K562 (cell line): ENCODE results near the gene SLC14A1. TPM values are rescaled to one million over a fixed set of nuclear protein-coding genes. Genes with fewer than 3 reads are reported as not detected.

Source experiments
- ATAC-seq: fragments of 200-7000 bp; cut with Tn5 transposase; 3 replicates; pipeline ENCODE4 v1.9.1; 2020; ENCODE audit warnings: moderate library complexity
- BruUV-seq: library from RNA; stranded (reverse); fragments of 400-500 nt; replicated peaks from 2 replicates; lab custom pipeline; 2021; lab: Mats Ljungman, UMichigan
- CTCF ChIA-PET: fragments of 300-600 bp; formaldehyde crosslinking; extraction: SDS; loops from one replicate; lab custom pipeline; 2021; ENCODE audit warnings: low intra/inter-chr PET ratio; lab: Yijun Ruan, JAX
- POLR2A ChIA-PET: fragments of 300-600, 350-650 bp; sonication (Branson Sonifier 250); formaldehyde crosslinking; extraction: SDS; loops from one replicate; lab custom pipeline; 2021; ENCODE audit warnings: antibody characterized with exemption, inconsistent platforms; lab: Yijun Ruan, JAX
- DNase-seq, 4 experiments: peaks; one replicate each; pipeline versions ENCODE4 v3.0.0 to v3.0.0-alpha.2; 2011 to 2018; ENCODE audit warnings: low spot score in 3 of 4, mixed read lengths in 3 of 4; ENCODE audit errors: extremely low read depth in 1 of 4
- FAIRE-seq: peaks from 2 replicates; lab custom pipeline; 2011; peaks lifted over from hg19 to GRCh38; lab: Jason Lieb, UNC
- H2AFZ ChIP-seq: 2 replicates; pipeline ENCODE4 v1.6.0; 2011; ENCODE audit warnings: low read depth, low read length, control low read depth, inconsistent platforms
- H3K27ac ChIP-seq: fragments of 200-600 bp; 3 replicates; pipeline ENCODE4 v1.8.0; 2011; ENCODE audit warnings: low read depth, mild to moderate bottlenecking, control low read depth, inconsistent platforms, low read length, moderate library complexity, mixed read lengths; ENCODE audit errors: extremely low read depth
- H3K27me3 ChIP-seq, 2 experiments: fragments of 300-600 bp in 1 of 2; 2 replicates in 1 of 2; 3 replicates in 1 of 2; pipeline versions ENCODE4 v1.6.0 to v1.8.0; 2011; ENCODE audit warnings: inconsistent platforms in 2 of 2, low read length in 2 of 2, mild to moderate bottlenecking in 1 of 2, mixed read lengths in 1 of 2, moderate library complexity in 1 of 2; ENCODE audit not compliant: control insufficient read depth in 2 of 2, insufficient read depth in 2 of 2
- H3K36me3 ChIP-seq: fragments of 300-600 bp; 3 replicates; pipeline ENCODE4 v1.8.0; 2011; ENCODE audit warnings: mild to moderate bottlenecking, low read length, inconsistent platforms; ENCODE audit not compliant: control insufficient read depth, insufficient read depth
- H3K4me1 ChIP-seq, 2 experiments: fragments of 200-600 bp in 1 of 2; replicated peaks in 1 of 2; 2 replicates in 1 of 2; 3 replicates in 1 of 2; pipeline versions ENCODE4 v1.5.1 to v1.8.0; 2011; ENCODE audit warnings: inconsistent platforms in 2 of 2, low read length in 2 of 2, mild to moderate bottlenecking in 1 of 2, mixed read lengths in 1 of 2, moderate library complexity in 1 of 2; ENCODE audit not compliant: control insufficient read depth in 2 of 2, insufficient read depth in 2 of 2
- H3K4me2 ChIP-seq: 2 replicates; pipeline ENCODE4 v1.6.1; 2011; ENCODE audit warnings: low read length, control low read depth, inconsistent platforms, mixed read lengths; ENCODE audit not compliant: insufficient read depth
- H3K4me3 ChIP-seq: fragments of 200-600 bp; sonication (generic), shearing (Covaris generic); 2 replicates; pipeline ENCODE4 v1.5.1; 2016; ENCODE audit warnings: control low read depth, inconsistent platforms
- H3K79me2 ChIP-seq: fragments of 200-600 bp; 3 replicates; pipeline ENCODE4 v1.8.0; 2011; ENCODE audit warnings: low read length, inconsistent platforms; ENCODE audit not compliant: control insufficient read depth, insufficient read depth
- H3K9ac ChIP-seq, 2 experiments: 2 replicates each; pipeline versions ENCODE4 v1.6.0 to v1.6.1; 2011; ENCODE audit warnings: low read depth in 2 of 2, low read length in 2 of 2, control low read depth in 1 of 2, inconsistent platforms in 1 of 2, mild to moderate bottlenecking in 1 of 2, mixed read lengths in 1 of 2; ENCODE audit not compliant: insufficient read depth in 1 of 2
- H3K9me1 ChIP-seq: one replicate; pipeline ENCODE4 v1.6.0; 2011; ENCODE audit warnings: inconsistent platforms, mild to moderate bottlenecking, low read length, moderate library complexity; ENCODE audit not compliant: control insufficient read depth, insufficient read depth
- H3K9me3 ChIP-seq: replicated peaks from 2 replicates; pipeline ENCODE4 v1.5.1; 2011; ENCODE audit warnings: low read depth, low read length, inconsistent platforms; ENCODE audit not compliant: control insufficient read depth, insufficient read depth
- H4K20me1 ChIP-seq: replicated peaks from 2 replicates; pipeline ENCODE4 v1.6.1; 2011; ENCODE audit warnings: low read length, inconsistent platforms, mixed read lengths; ENCODE audit not compliant: control insufficient read depth, insufficient read depth
- GTF2A2 ChIP-seq: IDR thresholded peaks from 2 replicates; pipeline ENCODE4 v1.6.1; 2016; ENCODE audit warnings: mild to moderate bottlenecking, missing genetic modification characterization, missing compliant biosample characterization
- HIVEP1 ChIP-seq: fragments of 250-450 bp; sonication (Bioruptor Pico); IDR thresholded peaks from 2 replicates; pipeline ENCODE4 v1.4.0; 2020; ENCODE audit warnings: mild to moderate bottlenecking
- HLTF ChIP-seq: fragments of 450-650 bp; IDR thresholded peaks from 2 replicates; pipeline ENCODE4 v1.6.1; 2016
- LCOR ChIP-seq: sonication (generic); formaldehyde crosslinking; IDR thresholded peaks from 2 replicates; pipeline ENCODE4 v1.8.0; 2022; ENCODE audit warnings: mild to moderate bottlenecking, missing genetic modification reagents
- MBD2 ChIP-seq: sonication (generic); IDR thresholded peaks from 2 replicates; pipeline ENCODE4 v1.6.1; 2016; ENCODE audit warnings: low read depth, borderline replicate concordance
- NFRKB ChIP-seq: fragments of 450-650 bp; IDR thresholded peaks from 2 replicates; pipeline ENCODE4 v1.6.1; 2016; ENCODE audit warnings: low read depth
- PHF20 ChIP-seq: fragments of 450-650 bp; IDR thresholded peaks from 2 replicates; pipeline ENCODE4 v1.6.1; 2018; ENCODE audit not compliant: partially characterized antibody
- RCOR1 ChIP-seq, 2 experiments: IDR thresholded peaks; 2 replicates each; pipeline ENCODE4 v1.6.1; 2012; ENCODE audit warnings: low read depth in 2 of 2, low read length in 2 of 2, borderline replicate concordance in 1 of 2, improper control_type of control experiment in 1 of 2
- SAFB ChIP-seq: fragments of 200-400 bp; formaldehyde crosslinking; IDR thresholded peaks from 2 replicates; pipeline ENCODE4 v1.6.1; 2017; ENCODE audit warnings: low read depth, low read length, borderline replicate concordance
- WGBS: fragments of 100-300 bp; shearing (Covaris generic); methylation state at CpG from one replicate; pipeline ENCODE4 v1.1.6; 2016; ENCODE audit warnings: low coverage, mixed read lengths; ENCODE audit not compliant: insufficient coverage; ENCODE audit errors: missing lambda C conversion rate; 5-methylcytosine and 5-hydroxymethylcytosine counted together
- in situ Hi-C: fragments of 300-500 bp; cut with MboI; formaldehyde crosslinking; loops from 4 replicates; pipeline ENCODE4 v1.15.0; 2018; ENCODE audit warnings: inconsistent platforms, mixed read lengths
- intact Hi-C: fragments of 100-400 bp; cut with micrococcal nuclease; formaldehyde crosslinking; loops from 2 replicates; pipeline ENCODE4 v1.14.2; 2022
- polyA plus RNA-seq, 8 experiments: library from polyadenylated mRNA; depleted of rRNA in 4 of 8; stranded (reverse) in 5 of 8; unstranded in 3 of 8; fragments of >200 nt; fragmentation: Nextera tagmentation in 2 of 8; fragmentation: Illumina TruSeq in 1 of 8; extraction: Ambion mirVana in 2 of 8; extraction: Trizol in 1 of 8; gene quantifications; 2 replicates each; pipeline versions ENCODE4 v1.2.1 to v1.2.3, GENCODE V29; 2011 to 2014; ENCODE audit warnings: inconsistent platforms in 1 of 8, missing spikeins in 1 of 8
- total RNA-seq, 7 experiments: library from RNA; depleted of rRNA in 6 of 7; stranded (reverse); fragments of >200 nt in 6 of 7; fragmentation: Illumina TruSeq in 2 of 7; extraction: Trizol in 2 of 7; gene quantifications; 2 replicates each; pipeline versions ENCODE4 v1.2.1 to v1.2.3, GENCODE V29; 2011 to 2021; ENCODE audit warnings: low replicate concordance in 1 of 7
- TF ChIP-seq, protein P1 (sequence below): sonication (generic); formaldehyde crosslinking; IDR thresholded peaks from 2 replicates; pipeline ENCODE4 v1.8.0; 2022; ENCODE audit warnings: missing genetic modification reagents, mild to moderate bottlenecking, borderline replicate concordance
- TF ChIP-seq, protein P2 (sequence below): fragments of 450-650 bp; IDR thresholded peaks from 2 replicates; pipeline ENCODE4 v1.6.1; 2016; ENCODE audit warnings: missing biosample characterization, missing genetic modification characterization
- TF ChIP-seq, protein P3 (sequence below): fragments of 250-450 bp; sonication (Bioruptor Pico); IDR thresholded peaks from 2 replicates; pipeline ENCODE4 v1.4.0; 2020; ENCODE audit warnings: borderline replicate concordance
- TF ChIP-seq, protein P4 (sequence below): fragments of 200-800 bp; sonication (Bioruptor generic); IDR thresholded peaks from 2 replicates; pipeline ENCODE4 v1.6.1; 2017; ENCODE audit warnings: missing genetic modification characterization, missing compliant biosample characterization
- TF ChIP-seq, protein P5 (sequence below): fragments of 450-650 bp; IDR thresholded peaks from 2 replicates; pipeline ENCODE4 v1.6.1; 2016; ENCODE audit warnings: low read depth, mild to moderate bottlenecking, moderate library complexity

The SLC14A1 gene
- total and polyA plus RNA-seq, 9 of the 15 experiments (the other 6 are each of a cell fraction or from before 2014, with no cell fraction given), result 0.14 to 0.40 (median 0.20) TPM; not detected in 6

DNA sequence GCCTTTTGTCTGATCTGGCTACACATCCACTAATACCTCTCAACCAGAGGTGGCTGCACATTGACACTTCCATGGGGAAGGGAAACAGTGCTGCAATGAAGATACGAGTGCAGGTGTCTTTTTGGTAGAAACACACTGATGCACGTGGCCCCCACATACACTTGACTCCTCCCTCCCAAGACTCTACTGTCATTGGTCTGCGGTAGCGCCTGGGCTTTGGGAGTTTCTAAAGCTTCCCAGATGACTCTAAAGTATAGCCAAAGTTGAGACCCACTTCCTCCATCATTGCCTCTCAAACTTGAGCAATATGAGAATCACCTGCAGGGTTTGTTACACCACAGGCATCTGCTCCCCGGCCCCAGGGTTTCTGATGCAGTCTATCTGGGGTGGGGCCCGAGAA is 11.0 kb downstream of the SLC14A1 start:
- Histone ChIP-seq H3K4me3 (no peak overlapping the region), H3K4me2 (no peak overlapping the region), H2AFZ (no peak overlapping the region), H3K9me1 (no peaks in the 10 kb centered on the region), H3K27ac (no peak overlapping the region), H3K4me1 (no peaks in the 10 kb centered on the region), H4K20me1 (no peaks in the 10 kb centered on the region), H3K36me3 (no peaks in the 10 kb centered on the region), H3K27me3 (peaks cover 0 to 20% of the 10 kb centered on the region in 2 experiments; a peak in 2 of 5 replicates), H3K9me3 (no peaks in the 10 kb centered on the region), H3K9ac (no peak overlapping the region), H3K79me2 (no peaks in the 10 kb centered on the region)
- CTCF ChIA-PET, result no interaction called here
- 0% methylated on average over 4 of the region's 6 CpGs for WGBS
- FAIRE-seq (no peak), ATAC-seq (no peak), DNase-seq (no peak)
- in situ Hi-C loops (no loop called here), intact Hi-C loops (no loop called here)
- POLR2A ChIA-PET, result no interaction called here
- no TSS peak for BruUV-seq
- no peak for TF ChIP-seq GTF2A2 (tag)
- no peak for TF ChIP-seq LCOR (CRISPR knock-in tag)
- TF ChIP-seq, protein P1, sequence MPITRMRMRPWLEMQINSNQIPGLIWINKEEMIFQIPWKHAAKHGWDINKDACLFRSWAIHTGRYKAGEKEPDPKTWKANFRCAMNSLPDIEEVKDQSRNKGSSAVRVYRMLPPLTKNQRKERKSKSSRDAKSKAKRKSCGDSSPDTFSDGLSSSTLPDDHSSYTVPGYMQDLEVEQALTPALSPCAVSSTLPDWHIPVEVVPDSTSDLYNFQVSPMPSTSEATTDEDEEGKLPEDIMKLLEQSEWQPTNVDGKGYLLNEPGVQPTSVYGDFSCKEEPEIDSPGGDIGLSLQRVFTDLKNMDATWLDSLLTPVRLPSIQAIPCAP (CRISPR knock-in tag), result no peak
- TF ChIP-seq SAFB, result no peak
- no peak for TF ChIP-seq HLTF
- no peak for TF ChIP-seq MBD2
- no peak for TF ChIP-seq RCOR1 (IDR thresholded peaks at IDR 0.05; ENCODE audit: borderline replicate concordance in 1 of 2, low read depth in 2 of 2, low read length in 2 of 2)
- TF ChIP-seq, protein P2, sequence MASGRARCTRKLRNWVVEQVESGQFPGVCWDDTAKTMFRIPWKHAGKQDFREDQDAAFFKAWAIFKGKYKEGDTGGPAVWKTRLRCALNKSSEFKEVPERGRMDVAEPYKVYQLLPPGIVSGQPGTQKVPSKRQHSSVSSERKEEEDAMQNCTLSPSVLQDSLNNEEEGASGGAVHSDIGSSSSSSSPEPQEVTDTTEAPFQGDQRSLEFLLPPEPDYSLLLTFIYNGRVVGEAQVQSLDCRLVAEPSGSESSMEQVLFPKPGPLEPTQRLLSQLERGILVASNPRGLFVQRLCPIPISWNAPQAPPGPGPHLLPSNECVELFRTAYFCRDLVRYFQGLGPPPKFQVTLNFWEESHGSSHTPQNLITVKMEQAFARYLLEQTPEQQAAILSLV (tag), result no peak
- TF ChIP-seq, protein P3, sequence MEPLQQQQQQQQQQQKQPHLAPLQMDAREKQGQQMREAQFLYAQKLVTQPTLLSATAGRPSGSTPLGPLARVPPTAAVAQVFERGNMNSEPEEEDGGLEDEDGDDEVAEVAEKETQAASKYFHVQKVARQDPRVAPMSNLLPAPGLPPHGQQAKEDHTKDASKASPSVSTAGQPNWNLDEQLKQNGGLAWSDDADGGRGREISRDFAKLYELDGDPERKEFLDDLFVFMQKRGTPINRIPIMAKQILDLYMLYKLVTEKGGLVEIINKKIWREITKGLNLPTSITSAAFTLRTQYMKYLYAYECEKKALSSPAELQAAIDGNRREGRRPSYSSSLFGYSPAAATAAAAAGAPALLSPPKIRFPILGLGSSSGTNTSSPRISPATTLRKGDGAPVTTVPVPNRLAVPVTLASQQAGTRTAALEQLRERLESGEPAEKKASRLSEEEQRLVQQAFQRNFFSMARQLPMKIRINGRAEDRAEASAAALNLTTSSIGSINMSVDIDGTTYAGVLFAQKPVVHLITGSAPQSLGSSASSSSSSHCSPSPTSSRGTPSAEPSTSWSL (CRISPR knock-in tag), result no peak
- TF ChIP-seq HIVEP1 (CRISPR knock-in tag), result no peak
- no peak for TF ChIP-seq PHF20
- TF ChIP-seq NFRKB, result no peak
- TF ChIP-seq, protein P4, sequence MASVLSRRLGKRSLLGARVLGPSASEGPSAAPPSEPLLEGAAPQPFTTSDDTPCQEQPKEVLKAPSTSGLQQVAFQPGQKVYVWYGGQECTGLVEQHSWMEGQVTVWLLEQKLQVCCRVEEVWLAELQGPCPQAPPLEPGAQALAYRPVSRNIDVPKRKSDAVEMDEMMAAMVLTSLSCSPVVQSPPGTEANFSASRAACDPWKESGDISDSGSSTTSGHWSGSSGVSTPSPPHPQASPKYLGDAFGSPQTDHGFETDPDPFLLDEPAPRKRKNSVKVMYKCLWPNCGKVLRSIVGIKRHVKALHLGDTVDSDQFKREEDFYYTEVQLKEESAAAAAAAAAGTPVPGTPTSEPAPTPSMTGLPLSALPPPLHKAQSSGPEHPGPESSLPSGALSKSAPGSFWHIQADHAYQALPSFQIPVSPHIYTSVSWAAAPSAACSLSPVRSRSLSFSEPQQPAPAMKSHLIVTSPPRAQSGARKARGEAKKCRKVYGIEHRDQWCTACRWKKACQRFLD (CRISPR knock-in tag), result no peak
- TF ChIP-seq, protein P5, sequence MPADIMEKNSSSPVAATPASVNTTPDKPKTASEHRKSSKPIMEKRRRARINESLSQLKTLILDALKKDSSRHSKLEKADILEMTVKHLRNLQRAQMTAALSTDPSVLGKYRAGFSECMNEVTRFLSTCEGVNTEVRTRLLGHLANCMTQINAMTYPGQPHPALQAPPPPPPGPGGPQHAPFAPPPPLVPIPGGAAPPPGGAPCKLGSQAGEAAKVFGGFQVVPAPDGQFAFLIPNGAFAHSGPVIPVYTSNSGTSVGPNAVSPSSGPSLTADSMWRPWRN, result no peak
